HCT116 (cell line): ENCODE measurements around the gene ATP1A2. TPM values are rescaled to one million over a fixed set of nuclear protein-coding genes. Genes with fewer than 3 reads are reported as not detected.

ENCODE experiments used
- ATAC-seq: fragments of 200-7000 bp; cut with Tn5 transposase; 2 replicates; pipeline ENCODE4 v1.9.1; 2020; ENCODE audit warnings: mild to moderate bottlenecking, moderate library complexity
- BruUV-seq: library from RNA; stranded (reverse); fragments of 400-500 nt; replicated peaks from 2 replicates; lab custom pipeline; 2021; lab: Mats Ljungman, UMichigan
- CTCF ChIA-PET: fragments of 300-600 bp; sonication (Branson Sonifier 250); formaldehyde crosslinking; loops from one replicate; lab custom pipeline; 2021; ENCODE audit warnings: antibody characterized with exemption; lab: Charles Lee
- POLR2A ChIA-PET: fragments of 300-600, 350-600 bp; sonication (Branson Sonifier 250); formaldehyde crosslinking; loops from one replicate; lab custom pipeline; 2021; ENCODE audit warnings: antibody characterized with exemption; lab: Charles Lee
- RAD21 ChIA-PET, 2 experiments: fragments of 300-600 bp; sonication (Branson Sonifier 250); formaldehyde crosslinking; loops; one replicate each; lab custom pipeline; 2023; ENCODE audit warnings: low total read pairs in 2 of 2; ENCODE audit not compliant: uncharacterized antibody in 2 of 2, unreplicated experiment in 2 of 2, low non-redundant PET in 1 of 2; lab: Charles Lee
- DNase-seq: peaks from one replicate; pipeline ENCODE4 v3.0.0-alpha.2; 2010; ENCODE audit warnings: low read depth, low spot score
- H2AFZ ChIP-seq: fragments of 200-600 bp; shearing (Covaris generic), sonication (generic); 2 replicates; pipeline ENCODE4 v1.6.1; 2017; ENCODE audit warnings: low read depth, mixed run types, mixed read lengths, antibody characterized with exemption, low read length; ENCODE audit not compliant: poor library complexity, severe bottlenecking
- H3K27ac ChIP-seq: 2 replicates; pipeline ENCODE4 v1.5.1; 2012; ENCODE audit warnings: low read depth, low read length
- H3K27me3 ChIP-seq: fragments of 200-600 bp; sonication (generic); 2 replicates; pipeline ENCODE4 v1.6.1; 2016; ENCODE audit warnings: mixed run types, low read length, mixed read lengths; ENCODE audit not compliant: insufficient read depth
- H3K36me3 ChIP-seq, 2 experiments: fragments of 200-500 bp in 1 of 2; fragments of 200-600 bp in 1 of 2; sonication (Bioruptor generic) in 1 of 2; sonication (generic) in 1 of 2; 2 replicates each; pipeline versions ENCODE4 v1.5.1 to v1.6.1; 2014 to 2016; ENCODE audit warnings: low read length in 2 of 2, inconsistent platforms in 1 of 2, mixed read lengths in 1 of 2, mixed run types in 1 of 2; ENCODE audit not compliant: insufficient read depth in 2 of 2, control insufficient read depth in 1 of 2
- H3K4me1 ChIP-seq, 2 experiments: fragments of 200-600 bp in 1 of 2; sonication (generic) in 1 of 2; 2 replicates each; pipeline versions ENCODE4 v1.5.1 to v1.6.1; 2012 to 2017; ENCODE audit warnings: low read length in 2 of 2, inconsistent platforms in 1 of 2, mild to moderate bottlenecking in 1 of 2, mixed read lengths in 1 of 2, mixed run types in 1 of 2, moderate library complexity in 1 of 2; ENCODE audit not compliant: insufficient read depth in 2 of 2, control insufficient read depth in 1 of 2
- H3K4me2 ChIP-seq: fragments of 200-600 bp; sonication (generic); 2 replicates; pipeline ENCODE4 v1.6.1; 2017; ENCODE audit warnings: mixed run types, low read length, mixed read lengths
- H3K4me3 ChIP-seq, 2 experiments: fragments of 200-600 bp in 1 of 2; sonication (generic) in 1 of 2; replicated peaks in 1 of 2; 2 replicates each; pipeline ENCODE4 v1.5.1; 2011 to 2016; ENCODE audit warnings: low read length in 2 of 2, control low read depth in 1 of 2, low read depth in 1 of 2, mild to moderate bottlenecking in 1 of 2, mixed read lengths in 1 of 2, mixed run types in 1 of 2
- H3K79me2 ChIP-seq: fragments of 200-600 bp; sonication (generic); 2 replicates; pipeline ENCODE4 v1.6.1; 2017; ENCODE audit warnings: mild to moderate bottlenecking, mixed run types, low read length, moderate library complexity, mixed read lengths; ENCODE audit not compliant: insufficient read depth
- H3K9ac ChIP-seq: fragments of 200-600 bp; sonication (generic); 2 replicates; pipeline ENCODE4 v1.6.1; 2016; ENCODE audit warnings: low read length, mixed read lengths
- H3K9me2 ChIP-seq: fragments of 200-600 bp; sonication (generic), shearing (Covaris generic); 2 replicates; pipeline ENCODE4 v1.6.1; 2017; ENCODE audit warnings: mixed run types, mild to moderate bottlenecking, moderate library complexity; ENCODE audit not compliant: insufficient read depth
- H3K9me3 ChIP-seq, 2 experiments: fragments of 200-500 bp in 1 of 2; fragments of 200-600 bp in 1 of 2; sonication (Bioruptor generic) in 1 of 2; sonication (generic) in 1 of 2; 2 replicates each; pipeline ENCODE4 v1.6.1; 2014 to 2017; ENCODE audit warnings: low read length in 2 of 2, mixed read lengths in 2 of 2, inconsistent platforms in 1 of 2, low read depth in 1 of 2, mild to moderate bottlenecking in 1 of 2, mixed run types in 1 of 2, moderate library complexity in 1 of 2; ENCODE audit not compliant: control insufficient read depth in 1 of 2, insufficient read depth in 1 of 2
- H4K20me1 ChIP-seq: fragments of 200-600 bp; sonication (generic), shearing (Covaris generic); 2 replicates; pipeline ENCODE4 v1.6.1; 2017; ENCODE audit warnings: mixed run types, mild to moderate bottlenecking, moderate library complexity; ENCODE audit not compliant: insufficient read depth
- CBX3 ChIP-seq: IDR thresholded peaks from 2 replicates; pipeline ENCODE4 v1.6.1; 2012; ENCODE audit warnings: low read depth
- CEBPB ChIP-seq: IDR thresholded peaks from 2 replicates; pipeline ENCODE4 v1.6.1; 2012; ENCODE audit warnings: low read depth
- EGR1 ChIP-seq: IDR thresholded peaks from 2 replicates; pipeline ENCODE4 v1.6.1; 2012; ENCODE audit warnings: low read depth
- ELF1 ChIP-seq: IDR thresholded peaks from 2 replicates; pipeline ENCODE4 v1.6.1; 2012; ENCODE audit warnings: low read depth, borderline replicate concordance
- FOSL1 ChIP-seq: IDR thresholded peaks from 2 replicates; pipeline ENCODE4 v1.6.1; 2012; ENCODE audit warnings: low read depth
- JUND ChIP-seq: IDR thresholded peaks from 2 replicates; pipeline ENCODE4 v1.6.1; 2012
- POLR2A ChIP-seq: IDR thresholded peaks from 2 replicates; pipeline ENCODE4 v1.7.0; 2011; ENCODE audit warnings: borderline replicate concordance; ENCODE audit not compliant: insufficient read depth, insufficient read length; ENCODE audit errors: extremely low read depth
- POLR2AphosphoS5 ChIP-seq: IDR thresholded peaks from 2 replicates; pipeline ENCODE4 v1.6.1; 2011; ENCODE audit warnings: mild to moderate bottlenecking, low read depth, low read length, moderate library complexity
- RAD21 ChIP-seq: IDR thresholded peaks from 2 replicates; pipeline ENCODE4 v1.6.1; 2012; ENCODE audit warnings: low read depth, mild to moderate bottlenecking
- SIN3A ChIP-seq: IDR thresholded peaks from 2 replicates; pipeline ENCODE4 v1.6.1; 2012; ENCODE audit warnings: low read depth
- SP1 ChIP-seq: IDR thresholded peaks from 2 replicates; pipeline ENCODE4 v1.6.1; 2012; ENCODE audit warnings: low read depth
- SRF ChIP-seq: IDR thresholded peaks from 2 replicates; pipeline ENCODE4 v1.6.1; 2012; ENCODE audit warnings: low read depth
- TCF7L2 ChIP-seq: IDR thresholded peaks from 2 replicates; pipeline ENCODE4 v1.7.0; 2011; ENCODE audit warnings: borderline replicate concordance, inconsistent platforms; ENCODE audit not compliant: insufficient read depth, insufficient read length; ENCODE audit errors: extremely low read depth
- ZFX ChIP-seq: fragments of 450-650 bp; IDR thresholded peaks from 2 replicates; pipeline ENCODE4 v1.6.1; 2017
- ZNF274 ChIP-seq: fragments of 200-500 bp; sonication (Bioruptor generic); IDR thresholded peaks from 2 replicates; pipeline ENCODE4 v1.6.1; 2014; ENCODE audit warnings: mild to moderate bottlenecking, low read depth, low read length, inconsistent platforms
- intact Hi-C: fragments of 100-400 bp; cut with micrococcal nuclease; formaldehyde crosslinking; loops from 2 replicates; pipeline ENCODE4 v1.10.0; 2022
- total RNA-seq: library from RNA; stranded (reverse); gene quantifications from one replicate; pipeline ENCODE4 v1.2.1, GENCODE V29; 2021; ENCODE audit not compliant: unreplicated experiment
- TF ChIP-seq, protein P1 (sequence below): IDR thresholded peaks from 2 replicates; pipeline ENCODE4 v1.6.1; 2012

ATP1A2 gene
- total RNA-seq, 1 experiment from 2014 or later = not detected

DNA sequence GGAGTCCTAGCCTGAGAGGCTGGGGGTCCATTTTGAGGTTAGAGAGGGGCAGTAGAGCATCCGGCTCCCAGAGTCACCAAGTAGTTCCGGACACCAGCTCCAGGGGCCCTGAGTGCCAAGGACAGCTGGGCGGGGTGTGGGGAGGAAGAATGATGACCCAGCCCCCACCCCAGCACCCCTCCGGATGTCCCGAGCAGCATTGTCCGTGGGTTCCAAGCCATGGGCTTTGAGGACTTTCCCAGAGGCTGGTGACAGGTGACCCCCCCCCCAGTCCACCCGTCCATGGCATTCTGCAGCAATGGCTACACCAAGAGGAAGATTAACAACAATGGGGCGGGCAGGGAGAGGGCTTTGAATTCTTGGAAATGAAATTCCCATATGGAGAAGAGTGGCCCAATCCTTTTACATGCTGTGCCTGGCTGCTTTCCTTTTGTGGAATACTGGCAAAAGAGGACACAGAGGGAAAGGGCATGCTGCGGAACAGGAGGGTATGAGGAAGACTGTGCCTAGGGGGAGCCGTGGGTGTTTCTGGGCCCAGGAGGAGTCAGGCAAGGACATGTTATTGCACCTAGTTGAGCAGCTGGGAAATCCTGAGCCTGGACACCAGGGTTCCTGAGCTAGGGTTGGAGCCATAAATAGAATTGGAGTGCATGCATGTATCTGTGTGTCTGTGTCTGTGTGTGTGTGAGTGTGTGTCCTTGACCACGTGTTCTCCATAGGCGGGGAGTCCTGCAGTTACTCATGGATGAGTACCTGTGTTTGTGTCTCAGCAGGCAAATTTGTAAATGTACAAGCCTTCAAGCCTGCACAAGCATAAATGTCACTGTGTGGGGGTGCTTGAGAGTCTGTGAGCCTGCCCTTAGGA, 956 bp downstream of the ATP1A2 start:
- Histone ChIP-seq H3K4me1 (0 out of 4 replicates have a peak, but pooled peaks cover 0 to 4% of the 10 kb centered on the region in 2 experiments), H3K9ac (no peak overlapping the region), H3K9me3 (no peaks in the 10 kb centered on the region), H4K20me1 (no peaks in the 10 kb centered on the region), H3K79me2 (no peaks in the 10 kb centered on the region), H3K4me3 (no peak overlapping the region), H3K9me2 (no peaks in the 10 kb centered on the region), H3K36me3 (no peaks in the 10 kb centered on the region), H3K27me3 (no peaks in the 10 kb centered on the region), H2AFZ (no peak overlapping the region), H3K4me2 (no peak overlapping the region), H3K27ac (no peak overlapping the region)
- no peak for TF ChIP-seq TCF7L2
- no peak for TF ChIP-seq ZNF274
- TF ChIP-seq, protein P1, sequence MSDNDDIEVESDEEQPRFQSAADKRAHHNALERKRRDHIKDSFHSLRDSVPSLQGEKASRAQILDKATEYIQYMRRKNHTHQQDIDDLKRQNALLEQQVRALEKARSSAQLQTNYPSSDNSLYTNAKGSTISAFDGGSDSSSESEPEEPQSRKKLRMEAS = no peak
- TF ChIP-seq POLR2A = no peak
- no peak for TF ChIP-seq SRF
- CTCF ChIA-PET = interaction anchor here (0.8 kb wide), 1 partner anchor 8 kb away, joined by 3 read pairs; no protein-coding TSS in a partner anchor
- BruUV-seq = no TSS peak
- intact Hi-C loops = no loop called here
- POLR2A ChIA-PET = no interaction called here
- no peak for DNase-seq
- RAD21 ChIA-PET = no interaction called here
- ATAC-seq = 0 out of 2 replicates have a peak, but pooled peaks have one; percentile 29

DNA sequence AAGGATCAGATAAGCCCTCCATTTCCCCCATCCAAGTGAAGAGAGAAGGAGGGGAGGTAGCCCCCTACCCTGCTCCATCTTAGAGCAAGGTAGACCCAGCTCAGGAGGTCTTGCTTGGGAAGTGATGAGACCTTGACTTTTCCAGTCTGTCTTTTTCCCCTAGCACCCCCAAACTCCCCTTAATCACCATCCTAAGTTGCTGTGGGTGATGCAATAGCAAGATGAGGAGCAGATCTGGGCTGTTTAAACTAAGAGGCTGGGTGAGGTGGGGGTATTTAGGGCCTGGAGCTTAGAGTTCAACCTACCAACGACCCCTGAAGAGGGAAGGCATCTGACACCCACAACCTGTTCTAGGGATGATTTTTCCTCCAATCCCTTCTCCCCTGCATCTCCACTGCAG, 1.7 kb downstream of the ATP1A2 start:
- no peaks in the 10 kb centered on the region for H4K20me1 ChIP-seq
- no peak overlapping the region for H3K27ac ChIP-seq
- no peak for ATAC-seq

More for the DNA sequence above, 1.7 kb downstream of the ATP1A2 start:
- ChIA-PET CTCF (no interaction called here), POLR2A (no interaction called here), RAD21 (no interaction called here)
- no peaks in the 10 kb centered on the region for H3K9me2 ChIP-seq
- no peak overlapping the region for H3K4me3 ChIP-seq
- H3K4me1 ChIP-seq = 0 out of 4 replicates have a peak, but pooled peaks cover 0 to 4% of the 10 kb centered on the region in 2 experiments
- no peak for TF ChIP-seq SIN3A
- TF ChIP-seq ELF1 = no peak
- no peak for TF ChIP-seq JUND
- TF ChIP-seq RAD21 = no peak
- no peak for TF ChIP-seq ZFX
- TF ChIP-seq ZNF274 = no peak
- no peak for TF ChIP-seq POLR2AphosphoS5
- TF ChIP-seq EGR1 = no peak
- TF ChIP-seq CBX3 = no peak
- TF ChIP-seq FOSL1 = no peak
- no peak for TF ChIP-seq SP1
- TF ChIP-seq TCF7L2 = no peak
- TF ChIP-seq POLR2A = no peak
- TF ChIP-seq CEBPB = no peak
- H3K9me3 ChIP-seq = no peaks in the 10 kb centered on the region
- intact Hi-C loops = no loop called here
- H3K9ac ChIP-seq = no peak overlapping the region
- no peaks in the 10 kb centered on the region for H3K27me3 ChIP-seq
- no peak for DNase-seq
- no peaks in the 10 kb centered on the region for H3K36me3 ChIP-seq
- no peak overlapping the region for H2AFZ ChIP-seq
- no TSS peak for BruUV-seq
- H3K79me2 ChIP-seq = no peaks in the 10 kb centered on the region
- H3K4me2 ChIP-seq = no peak overlapping the region
